ENCODE results near the gene SWSAP1. TPM values are rescaled to one million over a fixed set of nuclear protein-coding genes. Genes with fewer than 3 reads are reported as not detected.
A peak's percentile ranks its signal among the peaks of the same experiment; 100 is the strongest.

Gene SWSAP1
- total and polyA plus RNA-seq, 2 experiments from 2014 or later: 2.1 to 6.1 TPM

DNA sequence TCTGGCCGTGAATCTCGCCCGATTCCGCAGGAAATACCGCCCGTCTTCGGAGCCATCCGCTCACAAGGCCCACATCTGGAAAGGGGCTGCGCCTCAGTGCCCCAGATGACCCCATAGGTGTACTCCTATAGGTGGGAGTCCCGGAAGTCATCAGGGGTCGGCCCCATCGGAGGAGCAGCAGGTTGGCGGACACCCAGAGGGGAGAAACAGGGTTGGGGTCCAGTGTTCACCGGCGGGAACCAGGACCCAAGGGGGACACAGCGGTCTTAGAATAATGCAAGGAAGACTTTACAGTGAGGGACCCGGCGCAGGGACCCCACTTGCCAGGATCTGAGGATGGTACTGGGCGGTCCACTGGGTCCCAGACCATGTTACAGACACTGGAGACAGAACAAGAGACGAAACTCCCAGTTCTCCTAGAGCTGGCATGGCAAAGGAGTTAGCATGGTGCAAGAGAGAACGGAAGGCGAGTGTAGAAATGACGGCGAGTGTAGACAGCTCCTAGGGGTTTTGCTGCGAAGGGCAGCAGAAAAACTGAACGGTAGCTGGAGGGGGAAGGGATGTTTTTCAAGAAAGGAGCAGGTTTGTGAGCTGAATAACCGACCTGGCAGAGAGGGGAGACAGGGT is 48.8 kb downstream of the SWSAP1 start:
- peaks cover 48% of the 10 kb centered on the region for H3K27me3 Mint-ChIP-seq (ENCODE audit: insufficient read depth, low read depth, poor library complexity)

More for the DNA sequence above, 48.8 kb downstream of the SWSAP1 start:
- H3K4me1 ChIP-seq (ENCODE audit: insufficient read depth): peaks cover 26% of the 10 kb centered on the region
- no peak for DNase-seq (ENCODE audit: low spot score)
- no peaks in the 10 kb centered on the region for H3K9me2 ChIP-seq (ENCODE audit: insufficient read depth)
- H3K79me2 ChIP-seq (replicated peaks; ENCODE audit: insufficient read depth): no peaks in the 10 kb centered on the region
- H3K4me2 ChIP-seq: peak overlapping the region; percentile 100
- peak overlapping the region; percentile 90 for H3K4me3 ChIP-seq
- no peak overlapping the region for H3K27ac ChIP-seq (ENCODE audit: low read depth)
- peak overlapping the region; percentile 88; the same call in 1 of the 2 replicates for H2AFZ ChIP-seq
- no peak overlapping the region for H3K27ac Mint-ChIP-seq
- TF ChIP-seq EZH2phosphoT487 (IDR thresholded peaks at IDR 0.05; ENCODE audit: unreplicated experiment): no peak
- TF ChIP-seq CREB1 (CRISPR knock-in tag; IDR thresholded peaks at IDR 0.05; ENCODE audit: low read depth): no peak
- TF ChIP-seq REST (IDR thresholded peaks at IDR 0.05; ENCODE audit: unreplicated experiment): no peak
- TF ChIP-seq, protein P1, sequence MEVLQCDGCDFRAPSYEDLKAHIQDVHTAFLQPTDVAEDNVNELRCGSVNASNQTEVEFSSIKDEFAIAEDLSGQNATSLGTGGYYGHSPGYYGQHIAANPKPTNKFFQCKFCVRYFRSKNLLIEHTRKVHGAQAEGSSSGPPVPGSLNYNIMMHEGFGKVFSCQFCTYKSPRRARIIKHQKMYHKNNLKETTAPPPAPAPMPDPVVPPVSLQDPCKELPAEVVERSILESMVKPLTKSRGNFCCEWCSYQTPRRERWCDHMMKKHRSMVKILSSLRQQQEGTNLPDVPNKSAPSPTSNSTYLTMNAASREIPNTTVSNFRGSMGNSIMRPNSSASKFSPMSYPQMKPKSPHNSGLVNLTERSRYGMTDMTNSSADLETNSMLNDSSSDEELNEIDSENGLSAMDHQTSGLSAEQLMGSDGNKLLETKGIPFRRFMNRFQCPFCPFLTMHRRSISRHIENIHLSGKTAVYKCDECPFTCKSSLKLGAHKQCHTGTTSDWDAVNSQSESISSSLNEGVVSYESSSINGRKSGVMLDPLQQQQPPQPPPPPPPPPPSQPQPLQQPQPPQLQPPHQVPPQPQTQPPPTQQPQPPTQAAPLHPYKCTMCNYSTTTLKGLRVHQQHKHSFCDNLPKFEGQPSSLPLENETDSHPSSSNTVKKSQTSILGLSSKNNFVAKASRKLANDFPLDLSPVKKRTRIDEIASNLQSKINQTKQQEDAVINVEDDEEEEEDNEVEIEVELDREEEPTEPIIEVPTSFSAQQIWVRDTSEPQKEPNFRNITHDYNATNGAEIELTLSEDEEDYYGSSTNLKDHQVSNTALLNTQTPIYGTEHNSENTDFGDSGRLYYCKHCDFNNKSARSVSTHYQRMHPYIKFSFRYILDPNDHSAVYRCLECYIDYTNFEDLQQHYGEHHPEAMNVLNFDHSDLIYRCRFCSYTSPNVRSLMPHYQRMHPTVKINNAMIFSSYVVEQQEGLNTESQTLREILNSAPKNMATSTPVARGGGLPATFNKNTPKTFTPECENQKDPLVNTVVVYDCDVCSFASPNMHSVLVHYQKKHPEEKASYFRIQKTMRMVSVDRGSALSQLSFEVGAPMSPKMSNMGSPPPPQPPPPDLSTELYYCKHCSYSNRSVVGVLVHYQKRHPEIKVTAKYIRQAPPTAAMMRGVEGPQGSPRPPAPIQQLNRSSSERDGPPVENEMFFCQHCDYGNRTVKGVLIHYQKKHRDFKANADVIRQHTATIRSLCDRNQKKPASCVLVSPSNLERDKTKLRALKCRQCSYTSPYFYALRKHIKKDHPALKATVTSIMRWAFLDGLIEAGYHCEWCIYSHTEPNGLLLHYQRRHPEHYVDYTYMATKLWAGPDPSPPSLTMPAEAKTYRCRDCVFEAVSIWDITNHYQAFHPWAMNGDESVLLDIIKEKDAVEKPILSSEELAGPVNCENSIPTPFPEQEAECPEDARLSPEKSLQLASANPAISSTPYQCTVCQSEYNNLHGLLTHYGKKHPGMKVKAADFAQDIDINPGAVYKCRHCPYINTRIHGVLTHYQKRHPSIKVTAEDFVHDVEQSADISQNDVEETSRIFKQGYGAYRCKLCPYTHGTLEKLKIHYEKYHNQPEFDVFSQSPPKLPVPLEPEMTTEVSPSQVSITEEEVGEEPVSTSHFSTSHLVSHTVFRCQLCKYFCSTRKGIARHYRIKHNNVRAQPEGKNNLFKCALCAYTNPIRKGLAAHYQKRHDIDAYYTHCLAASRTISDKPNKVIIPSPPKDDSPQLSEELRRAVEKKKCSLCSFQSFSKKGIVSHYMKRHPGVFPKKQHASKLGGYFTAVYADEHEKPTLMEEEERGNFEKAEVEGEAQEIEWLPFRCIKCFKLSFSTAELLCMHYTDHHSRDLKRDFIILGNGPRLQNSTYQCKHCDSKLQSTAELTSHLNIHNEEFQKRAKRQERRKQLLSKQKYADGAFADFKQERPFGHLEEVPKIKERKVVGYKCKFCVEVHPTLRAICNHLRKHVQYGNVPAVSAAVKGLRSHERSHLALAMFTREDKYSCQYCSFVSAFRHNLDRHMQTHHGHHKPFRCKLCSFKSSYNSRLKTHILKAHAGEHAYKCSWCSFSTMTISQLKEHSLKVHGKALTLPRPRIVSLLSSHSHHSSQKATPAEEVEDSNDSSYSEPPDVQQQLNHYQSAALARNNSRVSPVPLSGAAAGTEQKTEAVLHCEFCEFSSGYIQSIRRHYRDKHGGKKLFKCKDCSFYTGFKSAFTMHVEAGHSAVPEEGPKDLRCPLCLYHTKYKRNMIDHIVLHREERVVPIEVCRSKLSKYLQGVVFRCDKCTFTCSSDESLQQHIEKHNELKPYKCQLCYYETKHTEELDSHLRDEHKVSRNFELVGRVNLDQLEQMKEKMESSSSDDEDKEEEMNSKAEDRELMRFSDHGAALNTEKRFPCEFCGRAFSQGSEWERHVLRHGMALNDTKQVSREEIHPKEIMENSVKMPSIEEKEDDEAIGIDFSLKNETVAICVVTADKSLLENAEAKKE (CRISPR knock-in tag; IDR thresholded peaks at IDR 0.05): no peak
- TF ChIP-seq JUNB (IDR thresholded peaks at IDR 0.05; ENCODE audit: unreplicated experiment): no peak
- TF ChIP-seq STAT1 (IDR thresholded peaks at IDR 0.05; ENCODE audit: unreplicated experiment): no peak
- no peak for TF ChIP-seq CTCF (conservative IDR thresholded peaks at IDR 0.05; ENCODE audit: low read depth in 2 of 2)
- TF ChIP-seq ZNF114 (CRISPR knock-in tag; IDR thresholded peaks at IDR 0.05): no peak
- no peak for TF ChIP-seq NANOG (IDR thresholded peaks at IDR 0.05; ENCODE audit: borderline replicate concordance)
- no peak for TF ChIP-seq POLR2AphosphoS5 (IDR thresholded peaks at IDR 0.05; ENCODE audit: low read depth)
- TF ChIP-seq, protein P2, sequence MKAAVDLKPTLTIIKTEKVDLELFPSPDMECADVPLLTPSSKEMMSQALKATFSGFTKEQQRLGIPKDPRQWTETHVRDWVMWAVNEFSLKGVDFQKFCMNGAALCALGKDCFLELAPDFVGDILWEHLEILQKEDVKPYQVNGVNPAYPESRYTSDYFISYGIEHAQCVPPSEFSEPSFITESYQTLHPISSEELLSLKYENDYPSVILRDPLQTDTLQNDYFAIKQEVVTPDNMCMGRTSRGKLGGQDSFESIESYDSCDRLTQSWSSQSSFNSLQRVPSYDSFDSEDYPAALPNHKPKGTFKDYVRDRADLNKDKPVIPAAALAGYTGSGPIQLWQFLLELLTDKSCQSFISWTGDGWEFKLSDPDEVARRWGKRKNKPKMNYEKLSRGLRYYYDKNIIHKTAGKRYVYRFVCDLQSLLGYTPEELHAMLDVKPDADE (IDR thresholded peaks at IDR 0.05): no peak
- peaks cover 15% of the 10 kb centered on the region for H3K4me1 Mint-ChIP-seq
- H4K20me1 ChIP-seq (replicated peaks; ENCODE audit: insufficient read depth): no peaks in the 10 kb centered on the region
- peaks cover 23% of the 10 kb centered on the region for H3F3A ChIP-seq (replicated peaks; ENCODE audit: low read depth)
- no peaks in the 10 kb centered on the region for H3K36me3 Mint-ChIP-seq (ENCODE audit: low read depth)
- H3K27me3 ChIP-seq (ENCODE audit: insufficient read depth): peaks cover 45% of the 10 kb centered on the region
- H3K4me3 Mint-ChIP-seq: peak overlapping the region; percentile 82
- peaks cover 2% of the 10 kb centered on the region; the same call in 1 of the 3 replicates for H3K9me3 Mint-ChIP-seq
- ATAC-seq: no peak
- H3K36me3 ChIP-seq (ENCODE audit: insufficient read depth): no peaks in the 10 kb centered on the region

Measured in GM23338 (cell line).